ENCODE data around the gene GREB1.
A peak's percentile ranks its signal among the peaks of the same experiment; 100 is the strongest.

The GREB1 gene

GRCh38 chr2:11578986-11579774 lies 45.3 kb downstream of the GREB1 start:
- no peak for DNase-seq (ENCODE audit: low read depth in 2 of 3, low spot score in 2 of 3)

- DNase-seq (ENCODE audit: low read depth in 2 of 3, low spot score in 2 of 3), result no peak
Measured at GRCh38 chr2:11579867-11580659, 46.2 kb downstream of the GREB1 start.

- no peak for DNase-seq (ENCODE audit: low read depth in 2 of 3, low spot score in 2 of 3)
Measured at GRCh38 chr2:11580697-11581096, 46.9 kb downstream of the GREB1 start.

GRCh38 chr2:11581124-11581796 lies 47.4 kb downstream of the GREB1 start:
- DNase-seq (ENCODE audit: low read depth in 2 of 3, low spot score in 2 of 3), result no peak

- no peak for DNase-seq (ENCODE audit: low read depth in 2 of 3, low spot score in 2 of 3)
Measured at GRCh38 chr2:11581797-11582611, 48.2 kb downstream of the GREB1 start.

- no peak for DNase-seq (ENCODE audit: low read depth in 2 of 3, low spot score in 2 of 3)
Measured at GRCh38 chr2:11582612-11582861, 48.7 kb downstream of the GREB1 start.

GRCh38 chr2:11582862-11583752 lies 49.3 kb downstream of the GREB1 start:
- peak; percentile 26 to 53 (median 52) for DNase-seq (ENCODE audit: low read depth in 2 of 3, low spot score in 2 of 3)

- peak; percentile 68 to 77 (median 69) for DNase-seq (ENCODE audit: low read depth in 2 of 3, low spot score in 2 of 3)
Measured at GRCh38 chr2:11583840-11584524, 50.1 kb downstream of the GREB1 start.

GRCh38 chr2:11584525-11585056 lies 50.7 kb downstream of the GREB1 start:
- DNase-seq (ENCODE audit: low read depth in 2 of 3, low spot score in 2 of 3), result no peak

- DNase-seq (ENCODE audit: low read depth in 2 of 3, low spot score in 2 of 3), result no peak
Measured at GRCh38 chr2:11585071-11585470, 51.2 kb downstream of the GREB1 start.

- no peak for DNase-seq (ENCODE audit: low read depth in 2 of 3, low spot score in 2 of 3)
Measured at GRCh38 chr2:11588228-11589110, 54.6 kb downstream of the GREB1 start.

GRCh38 chr2:11589316-11589940 lies 55.6 kb downstream of the GREB1 start:
- DNase-seq (ENCODE audit: low read depth in 2 of 3, low spot score in 2 of 3), result no peak

GRCh38 chr2:11590193-11590592 lies 56.3 kb downstream of the GREB1 start:
- DNase-seq (ENCODE audit: low read depth in 2 of 3, low spot score in 2 of 3), result no peak

- no peak for DNase-seq (ENCODE audit: low read depth in 2 of 3, low spot score in 2 of 3)
Measured at GRCh38 chr2:11591091-11591490, 57.2 kb downstream of the GREB1 start.

- DNase-seq (ENCODE audit: low read depth in 2 of 3, low spot score in 2 of 3), result no peak
Measured at GRCh38 chr2:11592671-11593574, 59.1 kb downstream of the GREB1 start.

GRCh38 chr2:11596801-11597200 lies 63.0 kb downstream of the GREB1 start:
- no peak for DNase-seq (ENCODE audit: low read depth in 2 of 3, low spot score in 2 of 3)

Data from activated CD8-positive, alpha-beta memory T cell treated with anti-CD3 and anti-CD28 coated beads for 48 hours (primary cell).